OCI-LY1 (cell line): ENCODE data around the gene GPD2.
A peak's percentile ranks its signal among the peaks of the same experiment; 100 is the strongest.

Source experiments
- H2AFZ ChIP-seq: fragments of 200-600 bp; sonication (generic), shearing (Covaris generic); 2 replicates; pipeline ENCODE4 v1.6.0; 2014; ENCODE audit warnings: antibody characterized with exemption, mild to moderate bottlenecking, low read length
- H3F3A ChIP-seq: fragments of 200-600 bp; sonication (generic), shearing (Covaris generic); 2 replicates; pipeline ENCODE4 v1.6.0; 2014; ENCODE audit warnings: mild to moderate bottlenecking, antibody characterized with exemption, low read length, moderate library complexity; ENCODE audit not compliant: insufficient read depth
- H3K27ac ChIP-seq: fragments of 200-600 bp; sonication (generic); 2 replicates; pipeline ENCODE4 v1.5.1; 2014; ENCODE audit warnings: low read length, mixed run types, mild to moderate bottlenecking, low read depth; ENCODE audit not compliant: poor library complexity, severe bottlenecking
- H3K27me3 ChIP-seq: fragments of 200-600 bp; sonication (generic); 2 replicates; pipeline ENCODE4 v1.6.0; 2014; ENCODE audit warnings: antibody characterized with exemption, mild to moderate bottlenecking, low read length, moderate library complexity; ENCODE audit not compliant: insufficient read depth
- H3K36me3 ChIP-seq: fragments of 200-600 bp; sonication (generic); 2 replicates; pipeline ENCODE4 v1.6.1; 2014; ENCODE audit warnings: mild to moderate bottlenecking, antibody characterized with exemption, low read length, moderate library complexity, mixed read lengths; ENCODE audit not compliant: insufficient read depth
- H3K4me1 ChIP-seq: fragments of 200-600 bp; sonication (generic); 2 replicates; pipeline ENCODE4 v1.5.1; 2014; ENCODE audit warnings: mild to moderate bottlenecking, low read length, moderate library complexity; ENCODE audit not compliant: insufficient read depth, severe bottlenecking
- H3K4me2 ChIP-seq: fragments of 200-600 bp; sonication (generic), shearing (Covaris generic); 2 replicates; pipeline ENCODE4 v1.6.1; 2014; ENCODE audit warnings: low read length
- H3K4me3 ChIP-seq: fragments of 200-600 bp; sonication (generic); 2 replicates; pipeline ENCODE4 v1.5.1; 2014; ENCODE audit warnings: low read length, low read depth, mild to moderate bottlenecking, mixed read lengths; ENCODE audit not compliant: poor library complexity, severe bottlenecking
- H3K79me2 ChIP-seq: fragments of 200-600 bp; shearing (Covaris generic); 2 replicates; pipeline ENCODE4 v1.6.1; 2016; ENCODE audit warnings: mixed run types, low read length, mixed read lengths; ENCODE audit not compliant: insufficient read depth
- H3K9ac ChIP-seq: fragments of 200-600 bp; sonication (generic), shearing (Covaris generic); 2 replicates; pipeline ENCODE4 v1.6.1; 2014; ENCODE audit warnings: mild to moderate bottlenecking, low read length, mixed read lengths
- H3K9me2 ChIP-seq: fragments of 200-600 bp; sonication (generic), shearing (Covaris generic); 2 replicates; pipeline ENCODE4 v1.6.1; 2014; ENCODE audit warnings: low read depth, mild to moderate bottlenecking, low read length, mixed read lengths
- H3K9me3 ChIP-seq: fragments of 200-600 bp; shearing (Covaris generic); 2 replicates; pipeline ENCODE4 v1.6.1; 2014; ENCODE audit warnings: low read length, mixed read lengths
- H4K20me1 ChIP-seq: fragments of 200-600 bp; sonication (generic), shearing (Covaris generic); 2 replicates; pipeline ENCODE4 v1.6.0; 2016; ENCODE audit warnings: mild to moderate bottlenecking, low read length; ENCODE audit not compliant: insufficient read depth
- CTCF ChIP-seq: fragments of 200-600 bp; sonication (generic), shearing (Covaris generic); IDR thresholded peaks from 2 replicates; pipeline ENCODE4 v1.5.1; 2017; ENCODE audit warnings: mild to moderate bottlenecking, antibody characterized with exemption, low read length, moderate library complexity, mixed read lengths
- EZH2 ChIP-seq: fragments of 200-600 bp; sonication (generic), shearing (Covaris generic); IDR thresholded peaks from 2 replicates; pipeline ENCODE4 v1.8.0; 2017; ENCODE audit warnings: borderline replicate concordance, mixed run types, mild to moderate bottlenecking, antibody characterized with exemption, low read length, moderate library complexity, mixed read lengths

Gene GPD2

DNA sequence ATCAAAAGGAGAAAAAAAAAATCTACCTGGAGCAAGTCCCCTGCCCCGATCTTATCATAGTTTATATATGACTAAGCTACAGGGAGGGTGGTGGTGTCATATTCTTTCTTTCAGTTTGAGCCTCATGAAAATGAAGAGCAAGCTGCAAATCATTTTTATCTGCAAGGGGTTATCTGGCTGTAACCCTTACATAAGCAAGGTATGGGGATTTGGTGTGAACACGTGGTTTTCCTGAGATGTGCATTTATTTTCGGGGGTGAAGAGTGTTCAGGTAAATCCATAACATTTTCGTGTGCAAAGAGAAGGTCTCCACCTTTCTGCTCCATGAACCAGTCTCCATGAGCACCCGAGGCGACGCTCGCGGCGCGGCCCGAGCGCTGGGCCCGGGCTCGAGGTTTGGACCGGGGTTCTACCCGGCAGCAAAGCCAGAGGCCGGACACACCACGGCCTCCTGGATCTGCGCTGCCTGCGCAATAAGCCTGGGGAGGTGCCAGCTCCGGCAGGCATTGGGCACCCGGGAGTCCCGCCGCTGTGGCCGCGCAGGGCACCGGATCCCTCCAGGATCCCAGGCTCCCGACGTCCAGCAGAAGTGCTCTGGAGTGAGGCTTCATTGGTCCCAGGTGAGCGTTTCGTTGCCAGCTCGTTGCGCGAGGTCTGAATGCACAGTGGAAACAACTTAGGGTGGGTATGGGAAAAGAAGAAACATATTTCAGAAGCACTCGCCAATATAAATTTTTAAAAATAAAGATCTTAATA lies 36.1 kb upstream of the GPD2 start:
- Histone ChIP-seq H2AFZ (peak overlapping the region; percentile 63; the same call in 1 of the 2 replicates), H3K79me2 (no peaks in the 10 kb centered on the region), H3K4me3 (peak overlapping the region; percentile 77), H3K4me2 (peak overlapping the region; percentile 94), H3K9me2 (no peaks in the 10 kb centered on the region), H3K9me3 (no peaks in the 10 kb centered on the region), H4K20me1 (no peaks in the 10 kb centered on the region), H3K4me1 (peaks cover 17% of the 10 kb centered on the region), H3K36me3 (no peaks in the 10 kb centered on the region), H3K27ac (no peak overlapping the region), H3F3A (no peaks in the 10 kb centered on the region), H3K9ac (peak overlapping the region; percentile 61), H3K27me3 (no peaks in the 10 kb centered on the region)
- TF ChIP-seq EZH2 (no peak), CTCF (no peak)

DNA sequence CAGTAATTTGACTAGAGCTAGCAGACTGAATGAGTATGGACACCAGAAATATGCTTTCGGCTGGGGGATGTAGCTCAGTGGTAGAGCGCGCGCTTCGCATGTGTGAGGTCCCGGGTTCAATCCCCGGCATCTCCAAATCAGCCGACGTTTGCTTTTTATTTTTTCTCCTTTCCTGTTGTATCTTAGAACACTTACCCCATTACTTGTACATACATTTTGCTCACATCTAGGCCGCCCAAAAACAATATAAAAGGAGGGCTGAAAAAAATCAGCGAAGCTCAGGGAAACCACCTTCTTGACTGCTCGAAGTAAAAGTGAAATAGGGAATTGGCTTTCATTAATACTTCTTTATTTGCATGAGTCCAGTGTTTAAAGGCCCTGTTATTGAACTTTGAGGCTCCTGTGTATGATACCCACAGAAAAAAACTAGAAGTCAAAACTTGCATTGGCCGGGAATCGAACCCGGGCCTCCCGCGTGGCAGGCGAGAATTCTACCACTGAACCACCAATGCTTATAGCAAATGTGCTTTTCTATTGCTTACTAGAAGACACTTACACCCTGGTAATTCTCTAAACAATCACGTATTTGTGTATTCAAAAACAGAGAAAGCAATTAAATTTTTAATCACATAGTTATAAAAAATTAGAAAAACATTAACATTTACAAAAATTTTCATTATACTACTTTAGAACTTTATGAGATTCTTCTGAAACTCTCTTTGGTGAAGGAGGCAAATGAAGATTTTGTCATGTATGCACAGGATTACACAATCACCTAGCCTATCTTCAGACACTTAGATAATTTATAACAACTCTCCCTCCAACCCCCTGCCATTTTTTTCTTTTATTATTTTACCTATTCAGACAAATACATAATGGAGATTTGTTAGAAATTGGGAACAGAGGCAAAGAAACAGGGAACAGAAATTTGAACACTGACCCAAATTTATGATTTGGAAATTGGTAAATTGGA lies 35.2 kb upstream of the GPD2 start:
- Histone ChIP-seq H3K79me2 (no peaks in the 10 kb centered on the region), H3K4me3 (peak overlapping the region; percentile 77), H3K9ac (peak overlapping the region; percentile 75), H3K4me2 (peak overlapping the region; percentile 94), H3K9me3 (no peaks in the 10 kb centered on the region), H3K27me3 (no peaks in the 10 kb centered on the region), H4K20me1 (no peaks in the 10 kb centered on the region), H3F3A (no peaks in the 10 kb centered on the region), H2AFZ (no peak overlapping the region), H3K4me1 (peaks cover 17% of the 10 kb centered on the region), H3K36me3 (no peaks in the 10 kb centered on the region), H3K9me2 (no peaks in the 10 kb centered on the region), H3K27ac (peak overlapping the region; percentile 73)
- TF ChIP-seq EZH2 (no peak), CTCF (no peak)

DNA sequence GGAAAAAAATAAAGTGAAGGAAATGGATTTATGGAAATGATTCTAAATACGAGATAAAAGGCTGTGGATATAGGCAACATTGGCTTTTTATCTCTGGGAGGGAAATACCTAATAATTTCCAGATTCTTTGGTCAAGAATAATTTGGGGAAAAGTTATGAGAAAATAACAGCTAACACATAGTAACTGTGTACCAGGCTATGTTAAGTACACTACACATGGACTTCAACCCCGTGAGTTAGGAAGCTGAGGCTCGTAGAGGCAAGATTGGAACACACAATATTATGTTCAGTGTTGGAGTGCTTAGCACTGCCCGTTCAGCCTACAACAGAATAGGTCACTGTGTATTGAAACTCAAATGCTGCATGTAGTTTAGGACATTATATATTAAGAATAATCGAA lies 34.3 kb upstream of the GPD2 start:
- no peaks in the 10 kb centered on the region for H3K9me2 ChIP-seq
- no peak overlapping the region for H2AFZ ChIP-seq
- no peak overlapping the region for H3K27ac ChIP-seq
- no peaks in the 10 kb centered on the region for H3K27me3 ChIP-seq
- no peaks in the 10 kb centered on the region for H4K20me1 ChIP-seq
- H3K79me2 ChIP-seq, result no peaks in the 10 kb centered on the region
- H3K36me3 ChIP-seq, result no peaks in the 10 kb centered on the region
- H3F3A ChIP-seq, result no peaks in the 10 kb centered on the region
- peak overlapping the region; percentile 94; the same call in 1 of the 2 replicates for H3K4me2 ChIP-seq
- H3K4me1 ChIP-seq, result peaks cover 17% of the 10 kb centered on the region
- no peak overlapping the region for H3K4me3 ChIP-seq
- no peaks in the 10 kb centered on the region for H3K9me3 ChIP-seq
- H3K9ac ChIP-seq, result no peak overlapping the region
- TF ChIP-seq EZH2 (no peak), CTCF (no peak)
